Glomerular visceral epithelial cell (primary cell): ENCODE data around the gene FNTB.

Source experiments
- DNase-seq: peaks from one replicate; pipeline ENCODE4 v3.0.0-alpha.2; 2016; ENCODE audit errors: extremely low spot score

Gene FNTB

DNA sequence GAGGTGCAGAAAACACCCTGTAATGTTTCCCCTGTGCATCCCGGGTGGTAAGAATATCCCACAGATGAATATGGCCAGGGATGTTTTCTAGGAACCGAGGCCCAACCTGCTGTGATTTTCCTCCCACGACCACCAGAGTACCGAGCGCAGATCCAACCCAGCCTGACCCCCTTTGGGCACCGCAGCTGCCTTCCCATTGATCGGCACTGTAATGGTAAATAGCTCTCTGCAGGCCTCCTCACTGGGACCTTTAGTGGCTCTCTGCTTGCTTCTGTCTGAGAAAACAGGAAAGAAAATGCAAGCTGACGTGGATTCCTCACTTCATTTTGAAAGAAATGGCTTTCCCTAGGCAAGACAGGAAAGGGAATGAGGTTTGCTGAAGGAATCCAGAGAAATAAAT, 12.1 kb upstream of the FNTB start:
- no peak for DNase-seq

DNA sequence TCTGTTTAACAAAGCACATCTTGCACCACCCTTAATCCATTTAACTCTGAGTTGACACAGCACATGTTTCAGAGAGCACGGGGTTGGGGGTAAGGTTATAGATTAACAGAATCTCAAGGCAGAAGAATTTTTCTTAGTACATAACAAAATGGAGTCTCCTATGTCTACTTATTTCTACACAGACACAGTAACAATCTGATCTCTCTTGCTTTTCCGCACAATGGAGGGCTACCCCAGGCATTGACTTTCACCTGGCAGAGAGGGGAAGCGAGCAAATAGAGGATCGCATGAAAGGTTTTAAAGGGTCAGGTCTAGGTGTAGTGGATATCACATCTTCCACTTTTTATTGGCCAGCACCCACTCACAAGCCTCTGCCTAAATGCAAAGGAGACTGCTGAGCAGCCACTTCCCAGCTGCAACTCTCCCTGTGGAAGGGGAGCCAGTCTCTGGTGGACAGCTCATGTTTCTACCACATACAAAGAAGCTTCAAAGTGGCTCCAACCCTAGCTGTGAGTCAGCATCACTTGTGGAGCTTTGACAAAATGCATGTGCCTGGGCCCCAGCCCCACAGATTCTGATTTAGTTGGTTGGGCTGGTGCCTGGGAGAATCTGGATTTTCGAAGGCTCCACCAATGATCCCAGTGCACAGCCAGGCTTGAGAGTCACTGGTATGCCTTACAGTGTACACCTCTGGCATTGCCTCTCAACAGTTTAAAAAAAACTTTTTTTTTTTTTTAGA, 7.2 kb upstream of the FNTB start:
- peak; percentile 15 for DNase-seq

DNA sequence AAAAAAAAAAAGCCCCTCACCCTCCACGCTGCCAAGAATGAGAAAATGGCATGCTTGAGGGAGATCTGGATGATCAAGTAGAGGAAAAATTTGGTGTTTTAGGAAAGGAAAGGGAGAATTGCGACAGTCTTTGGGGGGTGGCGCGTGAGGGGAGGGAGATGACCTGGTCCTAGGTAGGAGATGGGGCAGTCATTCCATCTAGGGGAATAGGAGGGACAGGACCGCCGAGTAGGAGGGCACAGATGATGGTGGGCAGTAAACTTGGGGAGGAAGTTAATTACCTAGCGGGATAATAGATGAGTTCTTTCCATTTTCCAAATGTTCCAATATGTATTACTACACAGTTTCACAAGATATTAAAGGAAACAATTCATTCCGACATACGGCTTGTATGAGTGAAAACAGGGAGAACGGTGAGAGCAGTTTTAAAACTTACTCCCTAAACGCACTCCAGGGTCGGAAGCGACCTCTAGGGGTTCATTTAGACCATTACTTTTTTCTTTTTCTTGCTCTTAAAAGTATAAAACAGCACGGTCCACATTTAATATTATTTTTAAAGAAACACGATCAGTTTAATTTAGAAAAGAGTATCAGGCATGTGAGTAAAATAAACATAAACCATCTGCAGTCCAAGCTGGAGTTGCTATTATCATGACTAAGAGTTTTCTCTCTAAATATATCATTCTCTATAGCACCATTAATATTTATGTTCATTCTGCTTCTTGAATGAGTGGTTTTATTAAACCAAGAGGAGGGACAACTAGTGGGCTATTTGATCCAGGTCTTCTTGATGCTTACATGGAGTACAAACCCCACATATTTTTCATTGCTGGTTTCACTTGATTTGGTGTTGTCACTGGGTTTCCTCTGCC, 3.0 kb upstream of the FNTB start:
- DNase-seq: peak; percentile 63

DNA sequence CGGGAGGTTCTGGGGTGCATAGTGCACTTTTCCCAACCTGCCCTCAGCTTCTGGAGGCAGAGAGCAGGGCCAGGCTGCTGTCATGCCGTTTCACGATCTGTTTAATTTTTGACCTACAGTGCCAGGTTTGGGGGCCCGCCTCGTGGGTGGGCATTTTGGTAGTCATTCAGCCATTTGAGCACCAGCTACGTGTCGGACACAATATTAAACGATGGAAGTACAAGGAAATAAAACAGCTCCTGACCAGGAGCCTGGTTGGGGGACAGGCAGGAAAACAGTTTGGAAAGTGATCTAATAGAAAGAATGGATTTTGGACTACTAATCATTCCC, 708 bp downstream of the FNTB start:
- no peak for DNase-seq

DNA sequence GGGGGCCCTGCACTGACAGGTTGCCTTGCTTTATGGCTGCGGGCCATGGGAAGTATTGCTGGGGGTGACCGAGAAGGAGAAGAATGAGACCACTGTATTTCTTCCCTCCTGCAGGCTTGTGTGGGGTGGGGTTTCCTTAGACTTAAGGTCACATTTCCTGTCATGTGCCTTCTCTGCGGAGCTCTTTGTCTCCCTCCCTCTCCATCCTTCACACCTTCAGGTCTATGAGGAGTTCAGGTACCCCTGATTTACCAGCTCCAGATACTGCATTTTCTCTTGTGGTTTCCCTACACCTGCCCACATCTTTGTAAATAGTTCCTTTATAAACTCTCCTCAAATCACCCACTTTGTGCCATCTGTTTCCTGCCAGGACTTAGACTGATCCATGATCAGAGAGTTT, 3.6 kb downstream of the FNTB start:
- no peak for DNase-seq

DNA sequence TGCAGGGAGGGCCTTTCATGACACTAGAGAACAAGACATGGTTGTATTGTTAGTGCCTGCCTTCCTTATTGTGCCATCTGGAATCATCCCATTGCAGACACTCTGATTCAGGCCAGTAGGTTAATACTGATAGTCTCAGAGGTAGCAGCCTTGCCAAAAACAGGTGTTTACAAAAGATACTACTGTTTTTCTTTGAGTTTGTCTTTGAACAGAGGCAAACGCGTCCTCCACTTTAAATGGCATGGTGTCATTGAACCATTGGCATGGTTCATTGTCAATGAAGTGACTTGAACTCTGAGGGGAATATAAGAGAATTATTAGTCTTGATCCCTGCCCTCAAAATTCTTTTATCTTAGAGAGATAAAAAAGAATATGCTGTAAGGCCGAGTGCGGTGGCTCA, 4.2 kb downstream of the FNTB start:
- no peak for DNase-seq

DNA sequence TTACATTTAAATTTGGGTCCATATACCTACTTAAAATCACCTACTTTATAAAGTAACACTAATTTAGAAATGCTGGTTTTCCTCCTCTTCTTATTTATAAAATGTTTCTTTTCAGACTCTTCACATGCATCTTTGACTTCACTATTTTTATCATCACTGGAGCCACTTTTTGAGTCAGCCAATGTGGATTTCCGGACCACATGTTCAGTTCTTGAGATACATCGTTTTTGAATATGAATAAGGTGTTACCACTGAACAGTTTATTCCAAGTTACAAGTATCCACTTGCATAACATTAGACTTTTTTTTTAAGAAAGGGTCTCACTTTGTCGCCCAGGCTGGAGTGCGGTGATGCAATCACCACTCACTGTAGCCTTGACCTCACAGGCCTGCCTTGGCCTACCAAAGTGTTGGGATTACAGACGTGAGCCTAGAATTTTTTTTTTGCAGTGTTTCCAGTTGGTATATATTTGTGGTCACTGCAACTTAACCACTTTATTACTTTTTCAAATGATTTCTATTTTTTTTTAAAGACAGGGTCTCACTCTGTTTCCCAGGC, 5.7 kb downstream of the FNTB start:
- no peak for DNase-seq

DNA sequence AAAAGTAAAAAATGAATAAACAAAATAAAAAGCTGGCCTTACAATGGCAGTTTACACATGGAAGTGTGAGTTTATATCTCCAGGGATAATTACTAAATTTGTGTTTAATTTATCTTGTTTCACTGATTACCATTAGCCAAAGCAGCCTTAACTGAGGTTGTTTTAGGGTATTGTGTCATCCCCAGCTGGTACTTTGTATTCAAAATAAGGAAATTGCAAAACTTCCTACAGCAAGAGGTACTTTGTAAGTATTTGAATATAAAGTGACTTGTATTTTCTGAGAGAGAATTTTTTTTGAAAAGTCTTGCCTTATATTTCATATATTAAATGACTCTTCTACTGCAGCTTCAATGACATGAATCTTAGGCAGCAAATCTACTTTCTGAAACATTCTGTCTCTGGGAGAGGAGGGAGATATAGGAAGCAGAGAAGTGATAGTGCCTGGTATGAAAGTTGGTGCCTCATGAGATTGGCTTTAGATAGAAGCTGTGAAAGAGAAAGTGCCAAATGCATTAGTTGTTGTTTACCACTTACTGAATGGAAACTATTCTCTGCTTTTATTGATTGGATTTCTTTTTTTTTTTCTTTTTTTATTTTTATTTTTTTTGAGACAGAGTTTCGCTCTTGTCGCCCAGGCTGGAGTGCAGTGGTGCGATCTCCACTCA, 6.7 kb downstream of the FNTB start:
- no peak for DNase-seq

DNA sequence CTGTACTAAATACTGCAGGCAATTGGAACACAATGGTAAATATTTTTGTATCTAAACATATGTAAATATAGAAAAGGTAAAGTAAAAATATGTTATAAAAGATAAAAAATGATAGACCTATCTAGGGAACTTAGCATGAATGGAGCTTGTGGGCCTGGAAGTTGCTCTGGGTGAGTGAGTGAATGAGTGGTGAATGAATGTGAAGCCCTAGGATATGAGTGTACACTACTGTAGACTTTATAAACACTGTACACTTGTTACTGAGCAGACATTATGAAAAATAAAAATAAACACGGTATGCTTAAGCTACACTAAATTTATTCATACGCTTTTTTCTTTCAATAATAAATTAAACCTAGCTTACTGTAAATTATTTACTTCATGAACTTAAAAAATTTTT, 7.8 kb downstream of the FNTB start:
- DNase-seq: no peak

DNA sequence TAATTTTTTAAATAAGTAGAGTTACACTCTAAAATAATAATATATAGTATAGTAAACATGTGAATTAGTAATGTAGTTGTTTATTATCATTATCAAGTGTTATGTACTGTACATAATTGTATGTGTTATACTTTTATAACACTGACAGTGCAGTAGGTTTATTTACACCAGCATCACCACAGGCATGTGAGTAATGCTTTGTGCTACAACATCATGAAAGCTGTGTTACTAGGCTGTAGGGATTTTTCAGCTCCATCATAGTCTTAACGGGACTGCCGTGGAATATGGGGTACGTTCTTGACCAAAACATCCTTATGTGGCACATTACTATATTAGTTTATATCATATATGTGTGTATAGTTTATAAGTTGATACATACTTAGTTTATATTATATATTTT, 8.6 kb downstream of the FNTB start:
- no peak for DNase-seq

DNA sequence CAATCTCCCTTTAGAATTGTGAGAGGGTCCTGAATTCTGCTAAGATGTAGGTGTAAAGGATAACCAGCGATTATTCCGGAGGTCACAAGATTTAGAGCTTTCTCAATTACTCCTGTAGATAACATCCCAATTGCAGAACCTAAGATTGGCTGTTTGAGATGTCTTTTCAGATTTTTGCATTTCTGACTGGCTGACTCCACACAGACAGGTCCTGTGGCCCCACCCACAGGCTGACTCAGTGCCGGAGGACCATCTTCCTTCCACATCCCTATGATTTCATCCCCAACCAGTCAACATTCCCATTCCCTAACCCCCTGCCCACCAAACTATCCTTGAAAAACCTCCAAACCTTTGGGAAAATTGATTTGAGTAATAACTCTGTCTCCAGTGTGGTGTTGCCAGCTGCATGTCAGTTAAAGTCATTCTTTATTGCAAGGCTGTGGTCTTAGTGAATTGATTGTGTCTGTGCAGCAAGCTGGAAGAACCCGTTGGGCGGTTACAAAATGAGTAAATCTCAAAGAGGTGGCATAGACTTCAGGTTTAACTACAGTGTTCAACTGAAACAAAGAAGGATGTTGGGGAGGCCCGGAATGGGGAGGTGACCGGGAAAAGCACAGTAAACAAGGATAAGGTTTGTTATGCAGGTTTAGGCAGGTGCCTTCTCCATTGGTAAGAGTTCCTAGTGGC, 10.6 kb downstream of the FNTB start:
- DNase-seq: no peak

DNA sequence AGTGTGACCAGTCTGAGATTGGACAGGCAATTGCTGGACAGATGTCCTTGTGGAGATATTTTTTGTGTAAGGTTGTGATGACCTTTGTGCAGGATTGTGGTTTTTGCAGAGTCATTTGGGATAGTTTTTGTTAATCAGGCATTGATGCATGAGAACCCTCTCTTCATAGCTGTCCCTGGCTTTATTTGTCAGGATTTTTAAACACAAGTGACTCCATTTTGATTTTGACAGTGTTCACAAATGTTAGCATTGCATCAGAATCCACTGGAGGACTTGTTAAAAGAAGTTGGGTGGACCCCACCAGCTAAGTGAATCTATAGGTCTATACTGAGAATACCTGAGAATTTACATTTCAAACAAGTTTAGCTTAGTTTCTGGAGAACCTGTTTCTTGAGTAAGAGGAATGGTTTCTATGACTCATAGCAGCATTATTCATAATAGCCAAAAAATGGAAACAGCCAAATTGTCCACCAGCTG, 11.8 kb downstream of the FNTB start:
- DNase-seq: no peak

DNA sequence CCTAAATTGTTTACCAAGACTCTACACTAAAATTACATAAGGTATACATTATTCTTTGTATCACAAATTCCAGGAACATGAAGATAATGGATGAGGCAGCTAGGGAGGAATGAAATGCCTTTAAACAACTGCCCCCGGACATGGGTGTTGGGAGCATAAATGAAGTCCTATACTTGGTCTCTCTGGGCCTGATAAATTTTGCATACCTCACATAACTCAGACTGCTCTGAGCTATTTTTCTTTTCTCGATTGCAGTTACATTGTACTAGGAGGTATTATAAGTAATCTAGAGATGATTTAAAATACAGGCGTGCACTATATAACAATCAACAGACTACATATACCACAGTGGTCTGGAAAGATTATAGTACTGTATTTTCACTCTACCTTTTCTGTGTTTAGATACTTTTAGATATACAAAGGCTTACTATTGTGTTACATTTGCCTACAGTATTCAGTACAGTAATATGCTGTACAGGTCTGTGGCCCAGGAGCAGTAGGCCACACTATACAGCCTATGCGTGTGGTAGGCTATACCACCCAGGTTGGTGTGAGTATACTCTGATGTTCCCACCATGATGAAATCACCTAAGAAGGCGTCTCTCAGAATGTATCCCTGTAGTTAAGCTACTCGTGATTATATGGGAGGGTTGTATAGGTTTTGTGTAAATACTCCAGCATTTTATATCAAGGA, 14.3 kb downstream of the FNTB start:
- no peak for DNase-seq

DNA sequence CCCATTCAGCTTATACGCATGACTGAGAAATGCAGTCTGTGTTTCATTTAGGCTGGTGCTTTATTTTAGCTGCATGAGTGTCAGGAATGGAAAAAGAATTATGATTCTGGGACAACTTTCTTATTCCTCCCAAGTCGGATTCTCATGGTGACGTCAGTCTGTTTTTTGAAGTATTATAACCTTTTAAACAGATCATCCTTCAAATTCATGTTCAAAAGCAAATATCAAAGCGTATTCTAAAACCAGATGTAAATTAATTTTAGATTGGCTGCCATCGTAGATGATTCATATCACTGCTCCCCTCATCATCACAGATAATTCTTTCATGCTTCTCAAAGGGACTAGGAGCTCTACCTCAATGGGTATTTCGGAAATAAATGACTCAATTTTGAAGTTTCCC, 15.0 kb downstream of the FNTB start:
- DNase-seq: no peak

DNA sequence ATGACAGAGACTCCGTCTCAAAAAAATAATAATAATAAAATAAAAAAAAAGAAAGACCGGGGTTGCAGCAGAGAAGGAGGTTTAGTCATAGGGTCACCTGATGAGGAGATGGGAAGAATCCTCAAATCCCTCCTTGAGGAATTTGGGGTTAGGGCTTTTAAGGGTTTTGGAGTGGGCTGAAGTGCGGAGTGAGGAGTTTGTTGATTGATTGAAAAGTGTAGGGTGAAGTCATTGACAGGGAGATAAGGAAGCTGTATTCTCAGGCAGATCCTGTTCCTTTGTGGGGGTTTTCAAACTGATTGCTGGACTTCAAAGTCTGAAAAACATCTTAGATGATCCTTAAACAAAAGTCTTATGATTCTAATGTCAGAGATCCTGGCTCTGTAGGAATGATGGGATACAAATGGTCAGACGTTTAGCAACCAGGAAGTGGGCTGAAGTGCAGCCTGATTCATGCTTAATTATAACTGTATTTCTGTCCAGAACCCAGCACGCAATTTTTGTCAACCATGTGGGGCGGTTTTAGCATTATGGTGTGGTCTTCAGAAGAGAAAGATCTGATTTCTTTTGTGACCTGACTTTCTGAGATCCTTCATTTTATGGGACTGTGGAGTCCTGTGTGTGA, 16.0 kb downstream of the FNTB start:
- no peak for DNase-seq

DNA sequence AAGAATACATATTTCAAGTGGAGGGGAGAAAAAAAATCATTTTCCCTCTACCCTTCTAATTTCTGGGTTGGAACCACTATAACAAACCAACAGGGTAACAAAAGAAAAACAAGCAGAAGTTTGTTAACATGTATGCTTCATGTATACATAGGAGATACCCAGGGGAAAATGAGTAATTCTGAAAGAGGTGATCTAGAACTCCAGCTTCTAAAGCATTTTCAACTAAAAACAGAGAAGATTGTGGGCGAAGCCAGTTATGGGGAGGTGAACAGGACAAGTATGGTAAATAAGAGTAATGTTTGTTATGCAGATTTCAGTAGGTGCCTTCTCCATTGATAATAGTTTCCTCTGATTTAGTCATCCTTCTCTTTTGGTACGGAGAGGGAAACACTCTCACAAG, 16.7 kb downstream of the FNTB start:
- no peak for DNase-seq

DNA sequence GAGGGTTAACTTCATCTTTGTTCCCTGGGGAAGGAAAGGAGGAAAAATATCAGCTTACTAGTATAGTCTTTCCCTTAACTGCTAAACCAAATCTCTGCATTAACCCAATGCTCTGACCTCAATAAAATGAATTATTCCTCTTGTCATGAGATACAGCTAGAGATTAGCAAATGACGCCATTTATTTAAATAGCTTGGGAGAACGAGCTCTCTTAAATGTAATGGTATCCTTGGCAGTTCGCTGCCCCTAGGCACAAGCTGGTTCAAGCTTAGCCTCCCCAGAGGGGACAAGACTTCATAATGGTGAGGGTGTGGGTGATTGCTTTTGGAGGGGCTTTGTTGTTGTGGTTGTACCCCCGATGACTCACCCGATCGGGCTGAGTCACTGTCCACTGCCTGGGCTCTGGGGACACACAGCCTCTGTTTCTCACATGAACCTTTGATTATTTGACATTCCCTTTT, 19.6 kb downstream of the FNTB start:
- DNase-seq: no peak

DNA sequence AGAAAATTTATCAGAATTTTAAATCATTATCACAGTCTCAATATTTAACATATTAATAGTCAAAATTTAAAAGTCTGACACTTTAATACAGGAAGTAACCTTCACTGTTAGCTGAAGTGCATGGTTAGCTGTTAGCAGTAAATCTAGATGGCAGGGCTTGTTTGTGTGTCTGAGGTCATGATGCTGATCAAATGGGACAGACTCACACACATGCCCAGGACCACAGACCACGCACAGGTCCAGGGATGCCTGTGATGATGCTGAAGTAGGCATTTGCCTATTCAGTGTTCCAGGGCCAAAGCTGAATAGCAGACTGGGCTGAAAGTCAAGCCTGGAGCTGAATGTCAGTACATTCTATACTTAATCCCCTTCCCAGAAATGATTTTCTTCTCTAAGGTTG, 20.5 kb downstream of the FNTB start:
- no peak for DNase-seq

DNA sequence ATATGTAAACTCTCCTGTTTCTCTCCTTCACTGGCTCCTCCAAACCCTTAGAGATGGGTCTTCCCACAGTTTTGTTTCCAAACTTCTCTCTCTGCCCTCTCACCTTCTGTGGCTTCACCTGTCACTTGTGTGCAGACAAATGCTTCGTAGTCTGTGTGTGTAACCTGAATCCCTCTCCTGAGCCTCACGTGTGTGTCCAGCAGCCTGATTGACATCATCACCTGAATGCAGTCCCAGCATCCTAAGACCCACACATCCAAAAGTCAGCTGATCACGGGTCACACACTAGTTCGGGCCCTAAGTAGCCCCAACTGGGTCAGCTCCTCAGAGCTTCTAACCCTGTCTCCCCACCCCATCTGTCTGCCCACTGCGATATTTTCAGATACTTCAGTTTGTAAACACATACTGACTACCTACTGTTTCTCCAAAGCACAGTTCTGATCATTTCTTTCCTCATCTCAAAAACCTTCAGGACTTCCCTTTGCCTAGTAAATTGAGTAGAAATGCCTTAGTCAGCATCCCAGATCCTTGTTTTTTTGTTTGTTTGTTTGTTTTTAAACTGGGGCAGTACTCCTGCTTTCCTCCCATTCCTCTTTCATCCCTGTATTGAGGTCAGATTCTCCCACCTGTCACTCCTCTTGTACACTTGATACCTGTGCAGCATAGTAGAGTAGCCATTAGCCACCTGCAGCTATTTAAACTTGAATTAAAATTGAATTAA, 23.7 kb downstream of the FNTB start:
- no peak for DNase-seq

DNA sequence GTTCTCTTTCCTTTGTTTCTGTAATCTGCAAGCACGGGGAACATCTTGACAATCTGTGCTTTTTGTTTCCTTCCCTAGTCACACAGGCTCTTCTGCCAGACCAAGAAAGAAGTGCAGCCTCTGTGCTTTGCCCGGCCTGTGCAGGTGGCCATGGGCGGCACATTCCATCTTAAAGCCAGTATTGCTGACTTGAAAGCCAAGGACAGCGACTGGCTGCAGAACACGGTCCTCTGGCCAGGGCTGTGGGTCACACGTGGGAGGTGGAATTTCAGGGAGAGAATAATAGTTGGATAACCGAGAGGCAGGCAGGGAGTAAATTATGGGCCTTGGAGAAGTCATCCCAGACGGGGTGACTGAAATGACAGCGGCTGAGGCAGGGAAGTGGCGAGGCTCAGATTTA, 24.8 kb downstream of the FNTB start:
- DNase-seq: no peak
